ENCODE results near the gene MVK.

MVK gene

DNA sequence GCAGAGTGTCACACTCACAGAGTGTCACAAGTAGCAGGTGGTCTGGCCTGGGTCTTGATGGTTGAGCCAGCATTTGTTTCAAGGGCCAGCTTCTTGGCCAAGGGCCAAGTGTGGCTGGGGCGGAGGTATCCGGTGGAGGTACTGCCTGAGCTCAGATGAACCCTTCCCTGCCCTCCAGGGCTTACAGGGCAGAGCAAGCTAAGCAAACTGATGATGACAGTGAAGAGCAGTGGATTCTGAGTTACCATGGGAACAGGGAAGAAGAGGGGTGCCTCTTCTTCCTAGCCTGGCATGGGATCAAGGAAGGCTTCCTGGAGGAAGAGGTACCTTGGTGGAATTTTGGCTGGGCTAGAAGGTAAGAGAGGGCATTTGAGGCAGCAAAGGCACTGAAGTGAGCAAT is 35.7 kb downstream of the MVK start:
- DNase-seq (no peak), ATAC-seq (no peak)

DNA sequence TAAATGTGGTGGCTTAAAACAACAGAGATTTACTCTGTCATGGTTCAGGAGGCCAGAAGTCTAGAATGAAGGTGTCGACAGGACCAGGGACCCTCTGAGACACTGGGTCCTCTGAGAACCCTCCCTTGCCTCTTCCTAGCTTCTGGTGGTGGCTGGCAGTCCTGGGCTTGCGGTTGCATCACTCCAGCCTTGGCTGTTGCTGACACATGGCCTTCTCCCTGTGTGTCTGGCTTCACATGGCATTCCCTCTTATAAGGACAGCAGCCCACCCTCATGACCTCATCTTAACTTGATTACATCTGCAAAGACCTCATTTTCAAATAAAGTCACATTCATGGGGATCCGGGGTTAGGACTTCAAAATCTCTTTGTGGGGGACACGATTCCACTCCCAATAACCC is 36.9 kb downstream of the MVK start:
- no peak for ATAC-seq
- no peak for DNase-seq

DNA sequence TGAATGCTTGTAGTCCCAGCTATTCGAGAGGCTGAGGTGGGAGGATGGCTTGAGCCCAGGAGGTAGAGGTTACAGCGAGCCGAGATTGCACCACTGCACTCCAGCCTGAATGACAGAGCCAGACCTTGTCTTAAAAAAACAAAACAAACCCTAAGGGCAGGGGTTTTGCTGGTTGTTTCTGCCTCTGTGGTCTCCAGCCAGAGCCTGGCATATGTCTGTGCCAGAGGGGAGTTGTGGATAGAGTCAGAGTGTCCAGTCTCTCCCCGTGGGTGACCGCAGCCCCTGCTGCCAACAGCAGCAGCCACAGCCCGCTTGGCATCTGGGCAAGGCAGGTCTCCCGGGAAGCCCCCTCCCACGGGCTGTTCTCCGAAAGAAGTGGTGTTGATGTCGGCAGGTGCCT is 37.6 kb downstream of the MVK start:
- DNase-seq: no peak
- no peak for ATAC-seq

DNA sequence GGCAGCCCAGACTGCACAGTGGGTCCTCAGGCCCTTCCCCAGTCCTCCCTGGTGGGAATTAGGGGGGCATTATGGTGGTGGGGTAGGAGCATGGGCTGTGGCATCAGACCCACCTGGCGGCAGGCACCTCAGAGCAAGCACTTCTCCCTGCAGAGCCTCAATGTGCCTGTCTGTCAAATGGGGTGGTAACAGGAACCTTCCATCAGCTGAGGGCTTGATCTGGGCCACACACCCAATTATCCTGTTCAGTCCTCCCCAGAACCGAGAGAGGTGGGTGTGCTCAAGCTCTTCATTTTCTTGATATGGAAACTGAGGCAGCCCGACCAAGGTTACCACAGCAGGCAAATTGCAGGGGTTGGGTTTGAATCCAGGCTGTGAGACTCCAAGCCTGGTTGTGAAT is 38.4 kb downstream of the MVK start:
- ATAC-seq (no peak), DNase-seq (no peak)

DNA sequence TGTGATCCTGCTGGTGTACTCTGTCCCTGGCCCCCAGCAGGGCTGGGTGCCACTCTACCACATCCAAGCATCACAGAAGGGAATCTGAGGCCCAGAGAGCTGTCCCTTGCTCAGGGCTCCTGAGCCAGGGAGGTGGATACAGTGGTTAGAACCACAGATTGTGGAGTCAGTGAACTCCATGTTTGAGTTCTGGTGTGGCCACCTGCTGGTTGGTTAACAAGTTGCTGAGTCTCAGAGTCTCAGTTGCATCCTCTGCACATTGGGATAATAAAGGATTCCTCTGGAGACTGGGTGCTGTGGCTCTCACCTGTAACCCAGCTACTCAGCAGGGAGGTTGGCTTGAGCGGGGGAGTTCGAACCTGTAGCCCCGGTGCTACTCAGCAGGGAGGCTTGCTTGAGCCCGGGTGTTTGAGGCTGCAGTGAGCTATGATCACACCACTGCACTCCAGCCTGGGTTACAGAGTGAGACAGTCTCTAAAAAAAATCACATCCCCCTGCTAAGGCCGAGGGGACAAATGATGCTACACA is 39.4 kb downstream of the MVK start:
- no peak for DNase-seq
- no peak for ATAC-seq

DNA sequence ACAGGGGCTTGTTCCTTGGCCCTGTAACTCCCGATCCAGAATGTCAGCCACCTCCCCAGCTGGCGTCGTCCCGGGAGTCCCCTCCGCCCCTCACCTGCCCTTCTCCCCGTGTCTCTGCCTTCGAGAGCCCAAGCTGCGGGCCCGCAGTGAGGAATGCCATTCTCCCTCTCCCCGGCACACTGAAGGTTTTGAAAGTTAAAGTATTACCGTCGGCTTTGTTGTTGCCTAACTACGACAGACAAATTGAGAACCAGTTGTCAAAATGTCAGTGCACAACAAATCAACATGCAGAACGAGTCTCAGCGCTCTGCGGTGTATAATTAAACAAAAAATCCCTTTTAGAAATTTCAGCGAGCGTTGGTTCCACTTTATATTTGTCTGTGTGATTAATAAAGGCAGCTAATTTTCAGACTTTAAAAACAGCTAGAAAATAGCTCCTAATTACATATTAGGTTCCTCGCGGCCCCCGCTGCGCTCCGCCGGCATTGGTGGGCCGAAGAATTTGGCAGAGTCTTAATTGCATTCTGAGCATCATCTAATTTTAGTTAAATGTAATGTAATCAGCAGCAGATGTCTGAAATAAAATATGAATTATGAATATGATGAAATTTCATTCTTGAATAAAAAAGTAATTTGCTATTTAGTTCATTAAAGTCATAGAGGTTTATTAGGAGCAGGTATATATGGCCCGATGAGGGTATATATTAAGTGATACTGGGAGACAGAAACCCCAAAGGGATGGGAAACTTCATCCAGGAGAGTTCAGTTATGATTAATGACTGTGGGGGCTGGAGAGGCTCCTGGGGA is 40.3 kb downstream of the MVK start:
- ATAC-seq (no peak), DNase-seq (no peak)

DNA sequence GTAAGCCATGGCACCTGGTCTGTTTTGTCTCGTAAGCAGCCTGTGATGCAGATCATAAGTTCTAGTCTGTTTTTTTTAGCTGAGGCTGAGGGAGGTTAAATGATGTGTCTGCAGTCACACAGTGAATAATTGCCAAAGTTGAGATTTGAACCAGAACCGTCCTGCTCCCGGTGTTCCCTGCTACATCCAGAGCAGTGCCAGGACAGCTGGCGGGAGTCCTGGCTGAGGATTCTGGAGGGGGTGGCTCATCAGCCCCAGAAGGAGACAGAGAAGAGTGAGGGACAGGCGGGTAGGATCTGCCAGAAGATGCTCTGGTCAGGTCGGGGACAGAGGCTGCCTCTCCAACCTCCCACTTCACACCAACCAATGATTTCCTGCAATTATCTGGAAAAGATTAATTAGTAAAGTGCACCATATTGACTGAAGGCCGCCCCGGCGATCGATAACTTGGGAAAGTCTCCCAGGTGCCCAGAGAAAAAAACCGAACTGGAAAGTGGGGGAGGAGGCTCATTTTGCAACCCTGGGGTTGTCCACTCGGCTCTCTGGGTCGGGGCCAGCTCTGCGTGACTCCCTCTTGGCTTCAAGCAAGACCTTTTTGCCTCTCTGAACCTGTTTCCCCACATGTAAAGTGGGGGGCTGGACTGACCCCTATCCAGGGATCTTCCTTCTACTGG is 42.1 kb downstream of the MVK start:
- ATAC-seq (no peak), DNase-seq (no peak)

DNA sequence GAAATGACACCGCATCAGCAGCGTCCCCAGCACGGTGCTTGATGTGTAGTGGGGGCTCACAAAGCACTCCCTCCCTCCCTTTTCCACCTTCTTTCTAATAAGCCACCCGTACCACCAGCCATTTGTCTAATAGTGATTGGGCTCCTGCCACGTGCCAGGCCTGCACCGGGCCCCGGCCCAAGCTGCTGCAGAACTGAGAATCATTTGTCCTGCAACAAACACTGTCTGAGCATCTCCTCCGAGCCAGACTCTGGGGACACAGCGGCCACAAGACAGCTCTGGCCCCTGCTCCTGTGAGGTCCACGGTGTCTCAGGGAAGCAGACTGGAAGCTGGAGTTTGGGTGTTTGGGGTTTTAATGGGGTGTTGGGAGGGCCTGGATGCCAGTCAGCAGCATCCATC is 43.9 kb downstream of the MVK start:
- DNase-seq (no peak), ATAC-seq (no peak)

DNA sequence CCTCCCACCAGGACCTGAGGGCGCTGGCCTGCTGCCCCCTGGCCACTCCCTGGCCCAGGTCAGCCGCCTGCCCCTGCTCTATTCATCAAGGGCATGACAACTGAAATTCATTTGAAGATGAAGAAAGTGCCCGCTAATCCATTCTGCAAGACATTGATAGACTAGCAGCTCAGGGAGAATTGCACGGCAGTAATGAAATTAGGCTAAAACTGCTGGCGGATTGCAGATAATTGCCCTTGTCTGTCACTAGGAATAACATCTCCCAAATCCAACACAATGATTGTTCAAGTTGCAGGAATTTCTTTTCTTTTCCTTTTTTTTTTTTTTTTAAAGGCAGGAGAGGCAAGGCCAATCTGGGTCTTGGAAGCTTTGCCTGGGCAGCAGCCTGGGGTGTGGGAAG is 44.5 kb downstream of the MVK start:
- DNase-seq (no peak), ATAC-seq (no peak)

DNA sequence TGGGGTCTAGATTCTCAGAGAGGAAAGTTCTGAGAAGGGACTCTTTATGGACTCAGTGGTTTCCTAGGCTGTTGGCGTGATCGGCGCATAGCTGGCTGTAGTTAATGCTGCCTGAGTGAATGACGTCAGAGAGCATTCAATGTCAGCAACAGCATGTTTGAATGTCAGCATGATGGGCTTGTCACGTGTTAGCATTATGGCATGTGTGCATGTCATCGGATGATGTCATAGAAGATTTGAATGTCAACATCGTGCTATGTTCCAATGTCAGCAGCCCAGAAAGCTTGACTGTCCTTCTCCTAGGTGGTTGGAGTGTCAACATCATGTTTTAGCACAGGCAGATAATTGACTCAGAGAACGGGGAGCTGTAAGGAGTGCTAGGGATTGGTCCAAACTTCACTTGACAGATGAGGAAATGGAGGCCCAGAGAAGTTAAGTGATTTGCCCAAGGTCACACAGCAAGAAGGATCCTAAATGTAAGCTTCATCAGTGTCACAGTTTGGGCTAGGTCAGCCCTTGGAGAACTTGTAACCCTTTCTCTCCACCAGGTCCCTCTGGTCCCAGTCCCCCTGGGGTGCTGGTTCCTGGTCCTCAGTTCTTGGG is 45.5 kb downstream of the MVK start:
- DNase-seq (no peak), ATAC-seq (no peak)

DNA sequence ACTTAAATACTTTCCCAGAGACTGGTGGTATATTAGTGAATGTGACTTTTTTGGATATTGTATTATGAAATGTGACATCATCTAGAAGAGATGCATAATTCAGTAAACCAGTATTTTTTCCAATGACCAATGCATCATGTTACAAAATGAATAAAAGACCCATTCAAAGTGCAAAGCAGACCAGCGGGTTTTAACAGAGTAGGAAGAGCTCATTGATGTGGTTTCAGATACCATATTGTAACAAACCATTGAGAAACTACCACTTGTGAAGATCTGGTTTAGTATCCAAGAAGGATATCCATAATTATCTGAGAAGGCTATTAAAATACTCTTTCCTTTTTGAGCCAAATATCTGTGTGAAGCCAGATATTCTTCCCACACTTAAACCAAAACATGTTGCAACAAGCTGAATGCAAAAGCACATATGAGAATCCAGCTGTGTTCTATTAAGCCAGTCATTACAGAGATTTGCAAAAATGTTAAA is 47.7 kb downstream of the MVK start:
- DNase-seq (no peak), ATAC-seq (no peak)

DNA sequence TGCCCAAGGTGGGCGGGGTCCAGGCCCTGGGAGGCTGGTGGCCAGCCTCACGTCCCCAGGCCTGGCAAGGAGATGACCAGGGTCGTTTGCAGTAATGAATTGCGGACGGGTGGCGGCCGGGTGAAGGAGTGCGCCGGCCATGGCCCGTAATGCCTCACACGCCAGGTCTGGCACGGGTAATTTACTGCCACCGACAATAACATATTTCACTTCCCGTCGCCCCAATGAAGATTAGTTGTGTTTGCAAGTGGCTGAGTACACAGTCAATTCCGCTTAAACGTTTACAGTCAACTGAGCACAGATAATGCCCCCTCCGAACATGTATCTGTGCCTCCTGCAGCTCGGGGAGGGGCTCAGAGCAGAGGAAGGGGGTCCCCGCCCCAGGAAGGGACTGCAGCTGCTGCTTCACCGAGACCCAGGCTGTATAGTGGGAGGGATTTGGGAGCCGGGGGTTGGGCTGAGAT is 48.3 kb downstream of the MVK start:
- DNase-seq: no peak
- ATAC-seq: no peak

DNA sequence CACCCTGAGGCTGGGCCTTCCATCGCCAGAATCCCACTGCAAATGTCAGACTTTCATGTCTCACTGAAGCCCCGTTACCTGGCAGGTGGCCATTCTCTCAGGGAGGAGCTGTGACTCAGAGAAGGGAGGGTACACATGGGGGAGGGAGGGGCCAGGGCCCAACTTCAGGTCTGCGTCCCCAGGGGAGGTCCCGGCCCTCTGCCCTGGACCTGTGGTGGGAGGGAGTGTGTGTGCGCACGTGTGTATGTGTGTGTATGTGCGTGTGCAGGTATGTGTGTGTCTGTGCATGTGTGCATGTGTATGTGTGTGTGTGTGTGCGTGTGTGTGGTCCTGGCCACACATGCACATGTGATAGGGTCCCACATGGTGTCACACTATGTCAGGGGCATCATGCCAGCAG is 50.9 kb downstream of the MVK start:
- DNase-seq (no peak), ATAC-seq (no peak)

DNA sequence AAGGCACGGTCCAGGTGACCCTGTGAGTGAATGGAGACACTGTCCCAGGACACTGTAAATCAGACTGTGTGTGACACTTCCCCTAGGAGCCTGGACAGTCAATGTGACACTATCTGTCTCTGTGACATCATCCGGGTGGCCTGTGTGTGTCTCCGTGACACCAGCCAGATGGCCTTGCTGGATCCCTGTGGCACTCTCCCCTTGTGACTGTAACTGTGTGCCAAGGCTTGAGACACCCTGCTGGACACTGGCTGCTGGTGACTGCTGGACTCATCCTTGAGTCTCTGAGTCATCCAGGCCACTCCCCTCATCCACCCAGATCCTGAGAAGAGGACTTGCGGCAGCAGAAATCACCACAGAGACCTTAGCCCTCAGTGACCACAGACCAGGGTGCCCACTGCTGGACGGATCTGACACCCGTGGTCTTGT is 51.6 kb downstream of the MVK start:
- ATAC-seq (no peak), DNase-seq (no peak)

DNA sequence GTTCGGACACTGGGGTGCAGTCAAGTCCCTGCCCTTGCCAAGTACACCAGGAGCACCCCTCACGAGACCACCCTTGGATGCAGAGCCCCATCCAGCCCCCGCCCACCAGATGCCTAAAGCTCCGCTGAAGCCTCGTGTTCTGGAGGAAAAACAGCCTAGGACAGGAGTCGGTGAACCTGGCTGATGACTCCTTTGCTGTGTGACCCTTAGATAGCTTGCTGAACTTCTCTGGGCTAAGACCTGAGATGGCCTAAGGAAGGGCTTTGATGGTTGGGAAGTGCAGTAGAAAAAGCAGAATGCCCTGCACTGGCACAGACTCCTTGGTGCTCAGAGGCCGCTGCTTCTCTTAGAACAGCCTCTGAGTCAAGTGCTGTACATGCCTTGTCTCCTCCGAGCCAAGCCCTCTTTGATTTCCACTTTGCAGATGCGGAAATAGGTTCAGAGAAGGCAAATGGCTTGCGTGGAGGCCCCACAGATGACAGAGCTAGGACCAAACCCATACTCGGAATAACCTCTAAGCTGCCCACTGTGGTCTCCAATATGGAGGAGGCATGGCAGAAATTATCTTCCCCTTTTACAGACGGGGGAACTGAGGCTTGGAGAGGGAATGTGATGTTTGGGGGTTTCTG is 52.3 kb downstream of the MVK start:
- ATAC-seq (no peak), DNase-seq (no peak)

DNA sequence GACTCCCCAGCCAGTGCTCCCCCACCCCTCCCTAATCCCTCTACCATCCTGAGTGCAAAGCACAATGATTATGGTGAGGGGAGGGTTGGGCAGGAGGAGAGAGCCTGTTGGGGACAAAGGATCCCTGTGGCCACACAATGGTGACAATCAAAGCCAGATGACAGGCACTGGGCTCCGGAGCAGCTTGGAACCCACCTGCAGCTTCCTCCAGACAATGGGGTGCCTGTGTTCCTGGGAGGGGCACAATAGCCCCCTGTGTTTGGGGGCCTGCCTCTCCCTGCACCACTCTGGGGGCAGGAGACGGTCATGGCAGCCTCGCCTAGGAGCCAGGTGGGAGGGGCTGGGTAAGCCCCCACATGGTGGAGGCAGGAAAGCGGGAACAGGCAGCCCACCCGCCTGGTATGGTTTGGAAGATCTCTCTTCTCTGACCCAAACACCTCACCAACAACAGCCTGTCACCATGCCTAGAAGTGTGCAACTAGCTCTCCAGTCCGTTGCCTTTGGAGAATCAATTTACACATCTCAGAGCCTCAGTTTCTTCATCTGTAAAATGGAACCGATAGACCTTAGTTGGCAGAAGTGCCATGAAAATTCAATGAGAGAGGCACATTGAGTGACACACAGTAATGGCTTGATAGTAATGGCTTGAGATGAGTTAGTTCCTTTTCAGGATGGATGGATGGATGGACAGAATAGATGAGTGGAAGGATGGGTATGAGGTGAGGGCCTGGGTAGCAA is 53.0 kb downstream of the MVK start:
- DNase-seq: no peak
- ATAC-seq: no peak

DNA sequence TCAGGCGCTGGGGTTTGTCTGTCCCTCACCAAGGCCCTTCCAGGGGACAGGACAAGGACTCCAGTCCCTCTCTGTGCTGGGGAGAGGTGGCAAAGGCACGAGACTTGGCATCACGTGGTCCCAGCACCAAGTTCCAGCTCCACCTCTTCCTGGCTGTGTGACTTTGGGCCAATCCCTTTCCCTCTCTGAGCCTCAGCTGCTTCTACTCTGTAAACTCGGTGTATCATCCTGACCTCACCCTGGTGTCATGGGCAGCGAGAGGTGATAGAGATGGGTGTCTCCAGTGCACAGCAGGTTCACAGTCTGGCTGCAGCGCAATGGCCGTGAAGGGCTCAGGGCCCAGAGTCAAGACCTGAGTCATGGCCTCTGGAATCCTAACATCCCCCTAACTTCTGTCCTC is 54.0 kb downstream of the MVK start:
- ATAC-seq: no peak

DNA sequence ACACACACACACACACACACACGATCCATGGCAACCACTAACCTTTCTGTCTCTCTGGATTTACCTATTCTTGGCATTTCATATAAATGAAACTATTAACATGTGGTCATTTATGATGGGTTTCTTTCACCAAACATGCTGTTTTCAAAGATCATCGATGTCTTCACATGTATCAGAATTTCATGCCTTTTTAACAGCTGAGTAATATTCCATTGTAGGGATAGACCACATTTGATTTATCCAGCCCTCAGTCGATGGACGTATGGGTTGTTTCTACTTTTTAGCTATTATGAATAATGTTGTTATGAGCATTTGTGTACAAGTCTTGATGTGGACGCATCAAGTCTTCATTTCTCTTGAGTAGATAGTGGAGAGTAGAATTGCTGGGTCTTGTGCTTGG is 56.5 kb downstream of the MVK start:
- DNase-seq (no peak), ATAC-seq (no peak)

More for the DNA sequence above, 54.0 kb downstream of the MVK start:
- no peak for DNase-seq

DNA sequence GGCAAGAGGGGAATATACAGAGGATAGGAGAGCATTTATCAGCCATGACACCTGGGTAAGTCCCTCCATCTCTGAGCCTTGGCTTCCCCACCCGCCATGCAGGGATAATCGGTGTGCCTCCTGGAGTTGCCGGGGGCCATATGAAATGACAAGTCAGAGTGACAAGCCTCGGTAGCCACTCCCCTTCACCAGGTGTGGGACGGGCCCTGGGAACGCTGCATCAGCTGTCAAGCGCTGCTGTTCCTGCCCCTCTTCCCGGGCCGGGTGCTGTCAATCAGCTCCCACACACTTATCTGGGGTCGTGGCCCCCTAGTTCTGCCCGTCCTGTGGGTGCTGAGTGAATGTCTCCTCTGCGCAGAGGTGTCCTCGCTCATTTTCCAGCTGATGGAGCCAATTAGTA is 57.2 kb downstream of the MVK start:
- ATAC-seq (no peak), DNase-seq (no peak)

DNA sequence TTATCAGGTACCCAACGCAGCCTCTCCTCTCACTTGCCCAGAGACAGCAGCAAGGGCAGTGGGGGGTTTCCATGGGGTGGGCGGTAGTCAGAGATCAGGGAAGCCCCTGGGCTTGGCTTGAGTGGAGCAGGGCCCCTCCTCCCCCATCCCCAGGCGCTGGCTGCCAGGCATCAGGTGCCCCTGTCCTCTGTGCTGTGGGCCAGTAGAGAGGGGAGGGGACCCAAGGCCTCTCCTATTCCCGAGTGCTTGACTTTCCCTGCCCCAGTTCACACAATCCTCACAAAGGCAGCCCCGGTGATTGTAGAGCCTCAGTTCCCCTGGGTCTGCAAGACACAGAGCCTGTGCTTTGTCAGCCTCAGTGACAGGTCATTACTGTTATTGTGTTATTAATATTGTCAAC is 57.7 kb downstream of the MVK start:
- ATAC-seq: no peak

DNA sequence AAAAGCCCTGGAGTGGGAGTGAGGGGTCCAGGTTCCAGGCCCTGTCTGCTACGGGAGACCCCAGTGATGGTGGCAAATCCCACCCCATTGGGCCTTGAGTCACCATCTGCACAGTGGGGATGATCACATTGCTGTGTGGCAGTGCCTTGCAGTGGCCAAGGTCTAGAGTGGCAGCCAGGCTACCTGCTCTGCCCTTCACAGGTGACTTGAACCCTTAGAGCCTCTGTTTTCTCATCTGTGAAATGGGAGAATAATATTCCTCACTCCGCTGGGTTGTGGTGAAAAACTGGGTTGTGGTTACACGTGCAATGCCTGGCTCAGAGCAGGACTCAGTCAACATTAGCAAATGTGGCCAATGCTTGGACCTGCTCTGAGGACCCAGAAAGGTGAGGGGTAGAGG is 58.2 kb downstream of the MVK start:
- DNase-seq (no peak), ATAC-seq (peak; percentile 32)

More for the DNA sequence above, 57.7 kb downstream of the MVK start:
- no peak for DNase-seq

DNA sequence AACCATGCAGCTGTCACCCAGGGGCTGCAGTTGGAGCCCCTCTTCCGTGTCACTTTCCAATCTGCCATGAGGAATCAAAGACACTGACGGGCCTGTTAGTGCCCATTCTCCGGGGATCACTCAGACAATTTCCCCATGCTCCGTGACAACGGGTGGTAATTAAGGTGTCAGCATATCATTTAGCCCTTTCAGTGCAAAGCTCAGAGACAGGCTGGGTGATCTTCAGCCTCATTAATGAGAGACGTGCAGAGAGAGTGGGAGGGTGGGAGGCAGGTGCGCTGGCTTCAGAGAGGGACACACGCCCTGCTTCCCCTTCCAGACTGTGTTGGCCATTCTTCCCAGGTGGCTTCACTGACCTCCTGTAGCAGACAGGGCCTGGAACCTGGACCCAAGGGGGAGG is 58.7 kb downstream of the MVK start:
- DNase-seq (no peak), ATAC-seq (no peak)
